OCI-LY3 (cell line): ENCODE measurements around the gene MMP14.

Source experiments
- H2AFZ ChIP-seq: fragments of 200-600, 300-600 bp; shearing (Covaris generic); 2 replicates; pipeline ENCODE4 v1.6.0; 2014; ENCODE audit warnings: antibody characterized with exemption, low read depth, low read length
- H3K27ac ChIP-seq: fragments of 200-600, 300-600 bp; sonication (generic); 2 replicates; pipeline ENCODE4 v1.5.1; 2014; ENCODE audit warnings: mild to moderate bottlenecking, low read length, moderate library complexity, mixed read lengths
- H3K27me3 ChIP-seq: fragments of 200-600, 300-600 bp; sonication (generic); 2 replicates; pipeline ENCODE4 v1.6.1; 2014; ENCODE audit warnings: low read depth, low read length, mixed read lengths
- H3K36me3 ChIP-seq: fragments of 200-600, 300-600 bp; sonication (generic); replicated peaks from 2 replicates; pipeline ENCODE3; 2014; ENCODE audit warnings: low read depth, low read length, mixed read lengths
- H3K4me1 ChIP-seq: fragments of 300-600, 200-600 bp; sonication (generic); 2 replicates; pipeline ENCODE4 v1.6.1; 2014; ENCODE audit warnings: low read length, mixed read lengths
- H3K4me2 ChIP-seq: fragments of 200-600, 300-600 bp; sonication (generic); 2 replicates; pipeline ENCODE4 v1.6.1; 2014; ENCODE audit warnings: low read length, mixed read lengths
- H3K4me3 ChIP-seq: fragments of 300-600, 200-600 bp; sonication (generic); 2 replicates; pipeline ENCODE4 v1.5.1; 2014; ENCODE audit warnings: antibody characterized with exemption, mild to moderate bottlenecking, low read length, moderate library complexity
- H3K79me2 ChIP-seq: fragments of 300-600, 200-600 bp; shearing (Covaris generic); 2 replicates; pipeline ENCODE4 v1.6.1; 2014; ENCODE audit warnings: mild to moderate bottlenecking, low read length, mixed read lengths
- H3K9ac ChIP-seq: fragments of 300-600, 200-600 bp; shearing (Covaris generic); 2 replicates; pipeline ENCODE4 v1.6.0; 2014; ENCODE audit warnings: mild to moderate bottlenecking, low read length, moderate library complexity
- H3K9me3 ChIP-seq: fragments of 200-600, 300-600 bp; shearing (Covaris generic); 2 replicates; pipeline ENCODE4 v1.6.1; 2014; ENCODE audit warnings: low read length, mixed read lengths; ENCODE audit not compliant: insufficient read depth
- H4K20me1 ChIP-seq: fragments of 200-600, 300-600 bp; sonication (generic); 2 replicates; pipeline ENCODE4 v1.6.1; 2016; ENCODE audit warnings: low read length, mixed read lengths; ENCODE audit not compliant: insufficient read depth
- EZH2phosphoT487 ChIP-seq: fragments of 200-600 bp; shearing (Covaris generic); IDR thresholded peaks from 2 replicates; pipeline ENCODE4 v1.6.1; 2018; ENCODE audit warnings: antibody characterized with exemption, mixed run types, low read depth
- TF ChIP-seq, protein P1 (sequence below): fragments of 200-600, 300-600 bp; sonication (generic); IDR thresholded peaks from 2 replicates; pipeline ENCODE4 v1.5.1; 2014; ENCODE audit warnings: antibody characterized with exemption, low read length, low read depth

Gene MMP14

DNA sequence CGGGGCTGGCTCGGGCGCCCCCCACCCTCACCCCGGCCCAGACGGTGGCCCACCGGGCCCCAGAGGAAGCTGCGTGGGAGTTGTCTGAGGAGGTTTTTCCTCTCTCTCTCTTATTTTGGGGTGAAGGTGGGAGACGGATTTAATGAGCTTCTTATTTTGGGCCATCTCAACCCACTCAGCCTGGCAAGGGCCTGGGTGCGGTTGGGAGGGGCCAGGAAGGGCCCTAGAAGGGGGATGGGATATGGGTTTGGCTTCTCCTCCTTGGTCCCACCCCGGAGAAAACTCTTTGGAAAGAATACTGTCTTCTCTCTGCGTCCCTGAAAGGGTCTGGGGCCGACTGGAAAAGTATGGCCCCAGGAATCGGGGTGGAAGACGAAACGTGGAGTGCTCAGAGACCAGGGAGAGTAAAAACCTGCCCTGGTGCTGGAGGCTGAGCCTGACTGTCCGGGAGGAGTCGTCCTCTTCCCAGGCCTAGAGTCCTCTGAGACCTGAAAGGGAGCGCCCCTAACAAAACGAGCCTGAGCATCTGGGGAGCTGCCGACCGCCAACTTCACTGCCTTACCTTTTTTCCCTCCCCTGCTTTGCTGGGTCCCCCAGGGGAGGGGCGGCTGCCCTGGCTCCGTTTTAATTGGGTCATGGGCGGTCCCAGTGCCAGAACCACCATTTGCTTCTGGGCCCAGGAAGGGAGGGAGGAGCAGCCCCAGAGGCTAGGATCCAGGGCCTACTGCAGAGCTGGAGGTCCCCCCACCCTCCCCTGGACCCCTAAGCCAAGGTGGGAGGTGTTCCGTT is 1.6 kb downstream of the MMP14 start:
- H3K9me3 ChIP-seq = no peaks in the 10 kb centered on the region
- TF ChIP-seq, protein P1, sequence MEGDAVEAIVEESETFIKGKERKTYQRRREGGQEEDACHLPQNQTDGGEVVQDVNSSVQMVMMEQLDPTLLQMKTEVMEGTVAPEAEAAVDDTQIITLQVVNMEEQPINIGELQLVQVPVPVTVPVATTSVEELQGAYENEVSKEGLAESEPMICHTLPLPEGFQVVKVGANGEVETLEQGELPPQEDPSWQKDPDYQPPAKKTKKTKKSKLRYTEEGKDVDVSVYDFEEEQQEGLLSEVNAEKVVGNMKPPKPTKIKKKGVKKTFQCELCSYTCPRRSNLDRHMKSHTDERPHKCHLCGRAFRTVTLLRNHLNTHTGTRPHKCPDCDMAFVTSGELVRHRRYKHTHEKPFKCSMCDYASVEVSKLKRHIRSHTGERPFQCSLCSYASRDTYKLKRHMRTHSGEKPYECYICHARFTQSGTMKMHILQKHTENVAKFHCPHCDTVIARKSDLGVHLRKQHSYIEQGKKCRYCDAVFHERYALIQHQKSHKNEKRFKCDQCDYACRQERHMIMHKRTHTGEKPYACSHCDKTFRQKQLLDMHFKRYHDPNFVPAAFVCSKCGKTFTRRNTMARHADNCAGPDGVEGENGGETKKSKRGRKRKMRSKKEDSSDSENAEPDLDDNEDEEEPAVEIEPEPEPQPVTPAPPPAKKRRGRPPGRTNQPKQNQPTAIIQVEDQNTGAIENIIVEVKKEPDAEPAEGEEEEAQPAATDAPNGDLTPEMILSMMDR = no peak
- TF ChIP-seq EZH2phosphoT487 = no peak
- H3K4me3 ChIP-seq = no peak overlapping the region
- no peak overlapping the region for H3K9ac ChIP-seq
- H2AFZ ChIP-seq = no peak overlapping the region
- no peaks in the 10 kb centered on the region for H3K79me2 ChIP-seq
- peaks cover 18% of the 10 kb centered on the region for H3K36me3 ChIP-seq
- no peak overlapping the region for H3K4me2 ChIP-seq
- H4K20me1 ChIP-seq = no peaks in the 10 kb centered on the region
- H3K4me1 ChIP-seq = no peaks in the 10 kb centered on the region
- H3K27me3 ChIP-seq = no peaks in the 10 kb centered on the region
- no peak overlapping the region for H3K27ac ChIP-seq

DNA sequence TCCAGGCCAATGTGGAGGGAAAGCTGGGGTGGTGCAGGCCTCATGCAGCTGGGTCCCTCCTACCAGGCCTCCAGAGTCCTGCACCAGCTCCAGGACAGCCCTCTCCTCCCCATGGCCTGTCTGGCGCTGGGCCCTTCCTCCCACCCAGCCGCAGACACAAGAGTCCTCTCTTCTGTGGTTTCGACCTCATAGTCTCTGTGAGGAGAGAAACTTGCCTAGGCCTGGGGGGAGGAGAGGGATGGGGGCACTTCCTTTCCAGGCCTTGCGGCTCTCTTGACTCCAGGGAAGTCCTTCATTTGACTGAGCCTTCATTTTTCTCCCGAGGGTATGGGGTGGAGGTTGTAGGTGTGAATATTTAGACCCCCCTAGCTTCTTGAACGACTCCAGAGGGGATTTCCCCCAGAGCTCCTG is 2.3 kb downstream of the MMP14 start:
- H3K4me1 ChIP-seq = no peaks in the 10 kb centered on the region

DNA sequence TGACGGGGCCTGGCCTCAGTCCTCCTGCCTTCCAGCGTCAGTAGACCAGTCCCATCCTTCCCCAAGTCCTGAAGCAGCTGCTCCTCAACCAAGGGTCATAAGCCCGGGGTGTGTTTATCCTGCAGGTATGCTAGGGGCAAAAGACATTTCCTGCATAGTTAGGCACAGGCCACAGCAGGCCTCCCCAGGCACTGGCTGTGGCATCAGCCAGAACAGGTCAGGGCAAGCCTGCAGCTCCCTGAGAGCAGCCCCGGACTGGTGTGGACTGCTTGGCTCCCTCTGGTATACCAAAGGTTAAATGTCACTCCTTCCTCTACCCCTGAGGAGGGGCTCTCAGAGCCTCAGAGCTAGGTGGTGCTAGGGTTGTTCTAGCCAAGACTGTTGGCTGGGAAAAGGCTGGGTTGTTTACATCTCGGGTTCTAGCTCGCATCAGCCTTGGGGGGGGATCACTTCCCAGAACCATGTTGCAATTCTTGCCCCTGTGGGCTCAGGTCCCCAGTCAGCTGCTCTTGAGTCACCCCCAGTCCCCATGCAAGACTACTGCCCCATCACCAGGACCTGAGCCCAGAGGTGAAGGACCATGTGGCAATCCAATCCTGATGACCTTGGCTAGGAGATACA is 2.9 kb downstream of the MMP14 start:
- H4K20me1 ChIP-seq = no peaks in the 10 kb centered on the region
- H3K36me3 ChIP-seq = peaks cover 7% of the 10 kb centered on the region
- no peak overlapping the region for H3K27ac ChIP-seq
- TF ChIP-seq, protein P1 = no peak
- no peak for TF ChIP-seq EZH2phosphoT487
- H3K9ac ChIP-seq = no peak overlapping the region
- H2AFZ ChIP-seq = no peak overlapping the region
- H3K79me2 ChIP-seq = no peaks in the 10 kb centered on the region
- no peak overlapping the region for H3K4me3 ChIP-seq
- no peaks in the 10 kb centered on the region for H3K9me3 ChIP-seq
- no peak overlapping the region for H3K4me2 ChIP-seq
- no peaks in the 10 kb centered on the region for H3K27me3 ChIP-seq
- no peaks in the 10 kb centered on the region for H3K4me1 ChIP-seq

More for the DNA sequence above, 2.3 kb downstream of the MMP14 start:
- no peak for TF ChIP-seq EZH2phosphoT487
- TF ChIP-seq, protein P1 = no peak
- H3K27ac ChIP-seq = no peak overlapping the region
- no peaks in the 10 kb centered on the region for H3K9me3 ChIP-seq
- H3K27me3 ChIP-seq = no peaks in the 10 kb centered on the region
- no peak overlapping the region for H3K4me2 ChIP-seq
- H3K36me3 ChIP-seq = peaks cover 13% of the 10 kb centered on the region
- no peak overlapping the region for H2AFZ ChIP-seq
- no peaks in the 10 kb centered on the region for H4K20me1 ChIP-seq
- no peak overlapping the region for H3K9ac ChIP-seq
- H3K4me3 ChIP-seq = no peak overlapping the region
- H3K79me2 ChIP-seq = no peaks in the 10 kb centered on the region

DNA sequence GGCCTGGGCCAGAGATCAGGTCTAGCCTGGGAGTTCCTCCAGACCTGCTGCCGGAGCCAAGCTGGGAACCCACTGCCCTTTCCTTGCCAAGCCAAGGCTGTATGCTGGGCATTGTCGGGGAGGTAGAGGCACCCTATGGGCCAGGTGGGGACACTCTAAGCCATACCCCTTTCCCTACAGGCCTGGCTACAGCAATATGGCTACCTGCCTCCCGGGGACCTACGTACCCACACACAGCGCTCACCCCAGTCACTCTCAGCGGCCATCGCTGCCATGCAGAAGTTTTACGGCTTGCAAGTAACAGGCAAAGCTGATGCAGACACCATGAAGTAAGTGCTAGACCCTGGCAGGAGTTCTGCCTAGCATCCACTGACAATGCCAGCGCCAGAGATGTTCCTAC is 4.9 kb downstream of the MMP14 start:
- Histone ChIP-seq H3K79me2 (no peaks in the 10 kb centered on the region), H3K27me3 (no peaks in the 10 kb centered on the region), H3K4me3 (no peak overlapping the region), H4K20me1 (no peaks in the 10 kb centered on the region), H3K9ac (no peak overlapping the region), H3K4me1 (no peaks in the 10 kb centered on the region), H2AFZ (no peak overlapping the region), H3K9me3 (no peaks in the 10 kb centered on the region), H3K27ac (no peak overlapping the region), H3K4me2 (no peak overlapping the region), H3K36me3 (no peaks in the 10 kb centered on the region)
- no peak for TF ChIP-seq EZH2phosphoT487
- TF ChIP-seq, protein P1 = no peak
